Measurements from ENCODE around the gene VCAN. TPM values are rescaled to one million over a fixed set of nuclear protein-coding genes. Genes with fewer than 3 reads are reported as not detected.
A peak's percentile ranks its signal among the peaks of the same experiment; 100 is the strongest.

Gene VCAN
- total RNA-seq, 1 donor from 2014 or later = 67.5 TPM

DNA sequence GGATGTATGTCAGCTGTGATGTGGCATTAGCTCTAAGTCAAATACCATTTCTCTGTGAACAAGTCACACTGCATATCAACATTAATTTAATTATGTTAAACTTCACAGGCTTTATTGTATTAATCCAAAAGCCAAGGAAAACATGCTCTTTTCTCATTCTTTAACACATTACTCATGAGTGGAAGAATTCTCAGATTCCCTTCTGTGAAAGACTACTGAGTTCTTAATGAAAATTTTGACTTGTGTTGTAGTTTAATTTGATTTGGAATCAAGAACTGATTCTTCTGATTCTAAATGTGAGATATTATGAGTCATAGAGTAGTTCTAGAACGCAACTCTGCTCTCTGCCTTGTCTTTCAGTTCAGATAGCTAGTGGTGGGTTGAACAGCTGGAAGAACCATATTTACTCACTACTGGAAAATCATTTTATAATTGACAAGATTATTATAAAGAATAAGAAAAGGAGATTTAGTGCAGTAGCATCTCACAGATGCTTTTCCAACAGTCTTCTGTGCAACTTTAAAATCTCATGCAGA lies 90.6 kb downstream of the VCAN start:
- DNase-seq (ENCODE audit: extremely low spot score, unreplicated experiment) = no peak
- no peak overlapping the region for H3K27ac Mint-ChIP-seq (ENCODE audit: unreplicated experiment)
- peaks cover 12% of the 10 kb centered on the region for H3K4me1 Mint-ChIP-seq (ENCODE audit: unreplicated experiment)
- no peaks in the 10 kb centered on the region for H3K27me3 Mint-ChIP-seq (ENCODE audit: unreplicated experiment)
- peaks cover 3% of the 10 kb centered on the region for H3K36me3 Mint-ChIP-seq (ENCODE audit: unreplicated experiment)
- no peaks in the 10 kb centered on the region for H3K9me3 Mint-ChIP-seq (ENCODE audit: unreplicated experiment)
- TF ChIP-seq, protein P1, sequence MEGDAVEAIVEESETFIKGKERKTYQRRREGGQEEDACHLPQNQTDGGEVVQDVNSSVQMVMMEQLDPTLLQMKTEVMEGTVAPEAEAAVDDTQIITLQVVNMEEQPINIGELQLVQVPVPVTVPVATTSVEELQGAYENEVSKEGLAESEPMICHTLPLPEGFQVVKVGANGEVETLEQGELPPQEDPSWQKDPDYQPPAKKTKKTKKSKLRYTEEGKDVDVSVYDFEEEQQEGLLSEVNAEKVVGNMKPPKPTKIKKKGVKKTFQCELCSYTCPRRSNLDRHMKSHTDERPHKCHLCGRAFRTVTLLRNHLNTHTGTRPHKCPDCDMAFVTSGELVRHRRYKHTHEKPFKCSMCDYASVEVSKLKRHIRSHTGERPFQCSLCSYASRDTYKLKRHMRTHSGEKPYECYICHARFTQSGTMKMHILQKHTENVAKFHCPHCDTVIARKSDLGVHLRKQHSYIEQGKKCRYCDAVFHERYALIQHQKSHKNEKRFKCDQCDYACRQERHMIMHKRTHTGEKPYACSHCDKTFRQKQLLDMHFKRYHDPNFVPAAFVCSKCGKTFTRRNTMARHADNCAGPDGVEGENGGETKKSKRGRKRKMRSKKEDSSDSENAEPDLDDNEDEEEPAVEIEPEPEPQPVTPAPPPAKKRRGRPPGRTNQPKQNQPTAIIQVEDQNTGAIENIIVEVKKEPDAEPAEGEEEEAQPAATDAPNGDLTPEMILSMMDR (IDR thresholded peaks at IDR 0.05) = no peak
- H3K4me3 Mint-ChIP-seq (ENCODE audit: unreplicated experiment) = no peak overlapping the region

DNA sequence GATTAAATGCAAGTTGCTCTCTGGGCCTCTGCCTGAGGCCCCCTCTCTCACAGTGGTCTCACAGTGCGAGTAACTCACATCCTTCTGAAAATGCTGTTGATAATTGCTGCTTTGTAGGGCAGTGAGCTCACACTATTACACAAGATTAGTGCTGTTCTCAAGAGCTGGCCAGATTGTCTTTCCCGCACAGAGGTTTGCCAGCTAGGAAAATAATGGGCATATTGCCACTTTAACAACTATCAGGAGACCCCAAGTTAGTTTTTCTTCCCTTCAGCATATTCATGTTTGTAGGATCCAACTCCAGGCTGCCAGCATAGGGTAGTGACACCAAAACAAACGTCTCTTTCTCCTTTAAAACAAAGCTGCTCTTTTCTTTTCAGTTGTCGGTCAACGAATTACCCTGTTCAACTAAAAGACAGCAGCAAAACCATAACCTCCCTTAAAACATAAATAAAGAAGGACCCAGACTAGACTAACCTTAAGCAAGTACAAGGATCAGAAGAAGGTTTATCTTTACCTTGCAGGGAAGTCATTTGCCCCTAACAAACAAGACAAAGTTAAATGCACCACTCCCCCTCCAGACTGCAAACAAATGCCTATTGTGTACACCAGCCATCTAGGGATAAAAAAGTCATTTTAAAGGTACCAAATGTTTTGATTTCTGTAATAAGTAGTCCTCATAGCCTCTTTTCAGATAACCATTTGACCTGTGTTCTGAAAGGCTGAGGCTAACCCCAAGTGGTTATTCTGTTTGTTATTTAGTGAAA lies 91.4 kb downstream of the VCAN start:
- Mint-ChIP-seq H3K4me1 (ENCODE audit: unreplicated experiment) (peaks cover 18% of the 10 kb centered on the region), H3K27me3 (ENCODE audit: unreplicated experiment) (no peaks in the 10 kb centered on the region), H3K36me3 (ENCODE audit: unreplicated experiment) (peaks cover 3% of the 10 kb centered on the region), H3K4me3 (ENCODE audit: unreplicated experiment) (no peak overlapping the region), H3K9me3 (ENCODE audit: unreplicated experiment) (no peaks in the 10 kb centered on the region), H3K27ac (ENCODE audit: unreplicated experiment) (no peak overlapping the region)
- TF ChIP-seq, protein P1 (IDR thresholded peaks at IDR 0.05) = no peak
- DNase-seq (ENCODE audit: extremely low spot score, unreplicated experiment) = no peak

DNA sequence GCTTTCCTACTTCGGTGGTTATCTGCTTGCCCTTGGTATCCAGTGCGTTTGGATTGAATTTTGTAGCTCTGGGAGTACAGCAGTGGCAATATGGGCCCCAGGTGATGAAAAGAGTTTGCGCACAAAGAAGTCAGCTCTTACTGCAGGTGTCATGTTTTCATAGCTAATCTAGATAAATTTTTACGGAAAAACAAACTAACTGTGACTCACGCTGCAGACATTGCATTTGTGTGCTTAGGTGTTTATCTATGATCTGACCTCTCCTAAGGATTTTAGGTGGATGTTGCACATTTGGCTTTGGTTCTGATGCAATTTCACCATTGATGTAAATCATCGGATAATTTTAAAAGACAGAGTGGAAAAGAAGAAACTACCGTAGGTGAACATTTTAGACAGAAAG lies 92.1 kb downstream of the VCAN start:
- no peak overlapping the region for H3K27ac Mint-ChIP-seq (ENCODE audit: unreplicated experiment)
- H3K4me3 Mint-ChIP-seq (ENCODE audit: unreplicated experiment) = no peak overlapping the region
- H3K4me1 Mint-ChIP-seq (ENCODE audit: unreplicated experiment) = peaks cover 23% of the 10 kb centered on the region
- H3K27me3 Mint-ChIP-seq (ENCODE audit: unreplicated experiment) = no peaks in the 10 kb centered on the region
- DNase-seq (ENCODE audit: extremely low spot score, unreplicated experiment) = no peak
- peaks cover 3% of the 10 kb centered on the region for H3K36me3 Mint-ChIP-seq (ENCODE audit: unreplicated experiment)
- no peaks in the 10 kb centered on the region for H3K9me3 Mint-ChIP-seq (ENCODE audit: unreplicated experiment)
- TF ChIP-seq, protein P1 (IDR thresholded peaks at IDR 0.05) = no peak

DNA sequence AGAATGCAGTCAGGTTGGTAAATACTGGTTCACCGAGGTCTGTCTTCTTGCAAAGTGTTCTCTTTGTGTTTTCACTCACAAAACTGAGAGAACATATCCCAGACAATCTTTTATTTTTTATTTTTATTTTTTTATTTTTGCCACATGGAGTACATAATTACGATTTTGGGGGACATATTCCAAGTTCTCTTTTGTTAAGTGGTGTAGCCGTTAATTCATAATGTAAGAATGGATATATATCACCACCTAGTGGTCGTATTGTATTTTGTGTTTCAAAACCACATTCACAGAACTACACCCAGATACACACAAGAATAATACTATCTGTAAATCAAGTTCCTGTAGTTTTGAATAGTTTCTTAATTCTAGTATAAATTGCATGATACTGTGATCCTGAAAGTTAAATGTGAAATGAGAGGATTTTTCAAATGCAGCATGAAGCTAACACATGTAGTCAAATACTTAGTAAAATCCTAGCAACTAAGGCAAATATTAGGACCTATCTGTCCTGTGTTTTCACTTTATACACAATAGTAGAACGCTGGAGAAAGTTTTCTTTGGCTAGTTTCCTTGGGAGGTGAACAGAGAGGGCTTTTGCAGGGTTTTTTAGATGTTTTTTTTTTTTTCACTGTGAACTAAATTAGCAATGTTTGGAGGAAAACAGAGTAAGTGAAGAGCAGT lies 92.7 kb downstream of the VCAN start:
- DNase-seq (ENCODE audit: extremely low spot score, unreplicated experiment) = no peak
- no peaks in the 10 kb centered on the region for H3K27me3 Mint-ChIP-seq (ENCODE audit: unreplicated experiment)
- TF ChIP-seq, protein P1 (IDR thresholded peaks at IDR 0.05) = peak; percentile 73
- H3K4me3 Mint-ChIP-seq (ENCODE audit: unreplicated experiment) = no peak overlapping the region
- H3K36me3 Mint-ChIP-seq (ENCODE audit: unreplicated experiment) = peaks cover 3% of the 10 kb centered on the region
- no peak overlapping the region for H3K27ac Mint-ChIP-seq (ENCODE audit: unreplicated experiment)
- no peaks in the 10 kb centered on the region for H3K9me3 Mint-ChIP-seq (ENCODE audit: unreplicated experiment)
- H3K4me1 Mint-ChIP-seq (ENCODE audit: unreplicated experiment) = peaks cover 22% of the 10 kb centered on the region

DNA sequence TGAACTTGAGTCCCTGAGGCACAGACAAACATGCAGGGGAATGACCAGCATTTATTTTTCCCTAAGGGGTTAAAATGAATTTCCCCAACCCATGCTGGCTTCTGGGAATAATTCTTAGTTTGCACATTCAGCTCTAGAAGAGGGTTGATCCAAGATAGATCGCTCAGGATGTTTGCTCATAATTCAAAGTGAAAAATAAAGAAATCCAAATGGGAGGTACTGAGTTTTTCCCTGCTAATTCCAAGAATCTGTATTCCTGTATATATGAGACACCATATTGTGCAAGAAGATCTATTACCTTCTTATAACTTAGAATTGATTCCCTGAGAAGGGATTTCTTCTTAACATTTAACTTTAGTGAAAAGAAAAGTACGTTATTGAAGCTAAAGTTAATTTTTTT lies 96.2 kb downstream of the VCAN start:
- H3K4me3 Mint-ChIP-seq (ENCODE audit: unreplicated experiment) = no peak overlapping the region
- TF ChIP-seq, protein P1 (IDR thresholded peaks at IDR 0.05) = no peak
- H3K27me3 Mint-ChIP-seq (ENCODE audit: unreplicated experiment) = no peaks in the 10 kb centered on the region
- no peaks in the 10 kb centered on the region for H3K9me3 Mint-ChIP-seq (ENCODE audit: unreplicated experiment)
- H3K36me3 Mint-ChIP-seq (ENCODE audit: unreplicated experiment) = no peaks in the 10 kb centered on the region
- peak overlapping the region; percentile 62 for H3K27ac Mint-ChIP-seq (ENCODE audit: unreplicated experiment)
- H3K4me1 Mint-ChIP-seq (ENCODE audit: unreplicated experiment) = peaks cover 20% of the 10 kb centered on the region
- DNase-seq (ENCODE audit: extremely low spot score, unreplicated experiment) = no peak

Measured in osteocyte (in vitro differentiated cells).